Endometrial microvascular endothelial cells (primary cell): ENCODE measurements around the gene NDST4. TPM values are rescaled to one million over a fixed set of nuclear protein-coding genes. Genes with fewer than 3 reads are reported as not detected.

Source experiments
- in situ Hi-C: cut with HindIII; loops from 2 replicates; pipeline ENCODE4 v1.10.0; 2017; ENCODE audit warnings: low sequenced_read_pairs, low pct_unique_long_range_greater_than_20kb; ENCODE audit errors: inconsistent ontology term
- total RNA-seq: library from RNA; depleted of rRNA; stranded (reverse); fragments of >200 nt; gene quantifications from one replicate; pipeline ENCODE4 v1.2.3, GENCODE V29; 2015; ENCODE audit errors: inconsistent ontology term

The NDST4 gene
- total RNA-seq, 1 donor from 2014 or later, result not detected

- in situ Hi-C loops, result no loop called here
Measured at GRCh38 chr4:114830628-114831027, 282.8 kb downstream of the NDST4 start.

- in situ Hi-C loops, result no loop called here
Measured at GRCh38 chr4:114827651-114828050, 285.8 kb downstream of the NDST4 start.

GRCh38 chr4:114815760-114816159 is 297.7 kb downstream of the NDST4 start:
- in situ Hi-C loops, result no loop called here

- in situ Hi-C loops, result no loop called here
Measured at GRCh38 chr4:114813961-114814360, 299.5 kb downstream of the NDST4 start.

GRCh38 chr4:114811564-114812301 is 301.7 kb downstream of the NDST4 start:
- in situ Hi-C loops, result no loop called here

- in situ Hi-C loops, result no loop called here
Measured at GRCh38 chr4:114807759-114808404, 305.5 kb downstream of the NDST4 start.

- in situ Hi-C loops, result no loop called here
Measured at GRCh38 chr4:114807357-114807756, 306.1 kb downstream of the NDST4 start.

- in situ Hi-C loops, result no loop called here
Measured at GRCh38 chr4:114791976-114792375, 321.4 kb downstream of the NDST4 start.

GRCh38 chr4:114785570-114785969 is 327.9 kb downstream of the NDST4 start:
- in situ Hi-C loops, result no loop called here

GRCh38 chr4:114783215-114783595 is 330.2 kb downstream of the NDST4 start:
- in situ Hi-C loops, result no loop called here

GRCh38 chr4:114782415-114783214 is 330.8 kb downstream of the NDST4 start:
- in situ Hi-C loops, result no loop called here

GRCh38 chr4:114780205-114780604 is 333.2 kb downstream of the NDST4 start:
- in situ Hi-C loops, result no loop called here
